Erythroblast (primary cell): ENCODE measurements around the gene ARHGAP26.
"Not testable (repeated sequence)": the region's sequence is repeated elsewhere in the genome, so short reads cannot be mapped to it uniquely, and the experiment has no call there.

ENCODE experiments used
- DNase-seq, 2 experiments: peaks; one replicate each; lab custom pipeline; 2025; lab: John Stamatoyannopoulos, UW
- GATA1 ChIP-seq: IDR thresholded peaks from 2 replicates; pipeline ENCODE4 v1.6.1; 2011; ENCODE audit warnings: low read depth, mild to moderate bottlenecking, control low read depth, low read length, moderate library complexity
- POLR2A ChIP-seq: IDR thresholded peaks from 2 replicates; pipeline ENCODE4 v1.6.1; 2011; ENCODE audit warnings: mild to moderate bottlenecking, low read length

ARHGAP26 gene

DNA sequence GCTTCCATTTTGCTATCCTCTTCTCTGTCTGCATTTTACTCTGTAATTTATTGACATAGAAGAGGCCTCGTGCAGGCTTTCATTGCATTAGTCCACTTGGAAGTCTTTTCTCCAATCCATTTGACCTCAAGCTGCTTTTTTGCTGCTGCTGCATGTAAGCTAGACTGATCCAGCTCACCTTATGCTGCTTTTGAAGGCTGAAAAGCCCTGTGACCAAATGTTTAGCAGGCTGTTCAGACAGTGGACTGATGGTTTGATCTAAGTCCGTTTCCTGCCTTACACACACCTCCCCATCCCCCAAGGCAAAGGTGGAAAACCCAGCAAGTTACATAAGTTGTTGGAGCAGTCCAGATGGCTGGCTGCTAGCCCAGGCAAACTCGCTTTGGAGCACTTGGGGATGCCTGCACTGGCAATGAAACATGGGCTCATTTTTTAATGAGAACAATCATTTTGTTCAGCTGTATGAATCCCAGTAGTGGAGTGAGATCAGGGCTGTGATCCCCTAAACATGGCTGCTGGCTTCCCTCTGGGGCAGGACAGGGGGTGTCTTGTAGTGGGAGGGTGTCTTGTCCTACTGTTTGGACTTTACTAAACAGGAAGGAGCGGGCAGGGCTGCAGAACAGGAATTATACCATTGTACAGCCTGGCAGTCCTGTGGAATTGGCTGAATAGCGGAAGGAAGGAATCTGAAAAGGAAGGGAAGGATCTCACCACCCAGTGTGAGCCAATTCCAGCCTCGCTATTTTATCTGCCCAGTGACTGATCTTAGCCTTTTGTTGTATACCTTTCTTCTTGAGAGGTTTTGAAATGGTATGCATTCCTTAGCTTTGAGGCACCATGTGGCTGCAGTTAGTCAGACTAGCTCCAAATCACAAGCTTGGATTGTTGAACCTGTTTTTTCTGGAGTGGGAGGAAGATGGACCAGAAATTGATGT lies 212.0 kb downstream of the ARHGAP26 start:
- TF ChIP-seq GATA1 (no peak), POLR2A (no peak)
- no peak for DNase-seq

- no peak for DNase-seq
- TF ChIP-seq GATA1 (no peak), POLR2A (no peak)
Measured at GRCh38 chr5:142982821-142983200, 212.6 kb downstream of the ARHGAP26 start.

DNA sequence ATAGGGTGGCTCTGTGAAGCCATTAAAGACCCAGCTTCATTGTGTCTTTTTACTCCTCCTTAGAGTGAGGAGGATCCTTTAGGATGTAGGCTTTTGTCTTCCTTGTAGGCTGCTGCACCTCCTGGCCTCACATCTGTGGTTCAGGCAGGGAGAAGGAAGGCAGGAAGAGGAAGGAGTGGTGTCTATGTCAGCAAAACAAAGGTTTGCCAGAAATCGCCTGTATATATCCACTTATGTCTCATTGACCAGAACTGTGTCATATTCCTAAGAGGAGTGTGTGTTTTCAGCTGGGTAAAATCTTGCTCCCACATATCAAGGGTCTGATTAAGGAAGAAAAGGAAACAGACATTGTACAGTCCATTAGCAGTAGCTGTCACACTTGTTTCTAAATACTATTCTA lies 213.8 kb downstream of the ARHGAP26 start:
- TF ChIP-seq GATA1 (no peak), POLR2A (no peak)
- DNase-seq: no peak

- no peak for DNase-seq
- no peak for TF ChIP-seq GATA1
- no peak for TF ChIP-seq POLR2A
Measured at GRCh38 chr5:142984525-142984924, 214.3 kb downstream of the ARHGAP26 start.

DNA sequence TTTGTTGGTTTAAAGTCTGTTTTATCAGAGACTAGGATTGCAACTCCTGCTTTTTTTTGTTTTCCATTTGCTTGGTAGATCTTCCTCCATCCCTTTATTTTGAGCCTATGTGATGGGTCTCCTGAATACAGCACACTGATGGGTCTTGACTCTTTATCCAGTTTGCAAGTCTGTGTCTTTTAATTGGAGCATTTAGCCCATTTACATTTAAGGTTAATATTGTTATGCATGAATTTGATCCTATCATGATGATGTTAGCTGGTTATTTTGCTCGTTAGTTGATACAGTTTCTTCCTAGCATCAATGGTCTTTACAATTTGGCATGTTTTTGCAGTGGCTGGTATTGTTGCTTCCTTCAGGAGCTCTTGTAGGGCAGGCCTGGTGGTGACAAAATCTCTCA lies 219.1 kb downstream of the ARHGAP26 start:
- DNase-seq: not testable (repeated sequence)

- DNase-seq: not testable (repeated sequence)
Measured at GRCh38 chr5:142990073-142990472, 219.9 kb downstream of the ARHGAP26 start.

GRCh38 chr5:142994218-142994617 lies 224.0 kb downstream of the ARHGAP26 start:
- no peak for DNase-seq
- TF ChIP-seq GATA1 (no peak), POLR2A (no peak)

DNA sequence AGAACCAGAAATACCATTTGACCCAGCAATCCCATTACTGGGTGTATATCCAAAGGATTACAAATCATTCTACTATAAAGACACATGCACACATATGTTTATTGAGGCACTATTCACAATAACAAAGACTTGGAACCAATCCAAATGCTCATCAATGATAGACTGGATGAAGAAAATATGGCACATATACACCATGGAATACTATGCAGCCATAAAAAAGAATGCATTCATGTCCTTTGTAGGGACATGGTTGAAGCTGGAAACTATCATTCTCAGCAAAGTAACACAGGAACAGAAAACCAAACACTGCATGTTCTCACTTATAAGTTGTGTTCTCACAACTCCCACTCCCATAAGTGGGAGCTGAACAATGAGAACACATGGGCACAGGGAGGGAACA lies 225.4 kb downstream of the ARHGAP26 start:
- not testable (repeated sequence) for DNase-seq

DNA sequence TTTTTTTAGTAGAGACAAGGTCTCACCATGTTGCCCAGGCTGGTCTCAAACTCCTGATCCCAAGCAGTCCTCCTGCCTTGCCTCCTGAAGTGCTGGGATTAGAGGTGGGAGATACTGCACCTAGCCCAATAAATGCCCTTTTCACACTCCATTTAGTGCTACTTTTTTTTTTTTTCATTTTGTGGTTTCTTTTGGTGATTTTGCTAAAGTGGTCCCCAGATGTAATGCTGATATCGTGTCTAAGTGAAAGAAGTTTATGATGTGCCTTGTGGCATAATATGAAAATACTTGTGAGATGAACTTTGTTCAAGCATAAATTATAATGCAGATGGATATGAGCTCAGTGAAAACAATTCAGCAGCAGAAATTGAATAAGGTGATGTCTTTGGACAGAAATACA lies 227.4 kb downstream of the ARHGAP26 start:
- TF ChIP-seq POLR2A (no peak), GATA1 (no peak)
- no peak for DNase-seq

- no peak for DNase-seq
- no peak for TF ChIP-seq POLR2A
- no peak for TF ChIP-seq GATA1
Measured at GRCh38 chr5:142998316-142999020, 228.3 kb downstream of the ARHGAP26 start.

GRCh38 chr5:143000551-143000950 lies 230.4 kb downstream of the ARHGAP26 start:
- not testable (repeated sequence) for DNase-seq

DNA sequence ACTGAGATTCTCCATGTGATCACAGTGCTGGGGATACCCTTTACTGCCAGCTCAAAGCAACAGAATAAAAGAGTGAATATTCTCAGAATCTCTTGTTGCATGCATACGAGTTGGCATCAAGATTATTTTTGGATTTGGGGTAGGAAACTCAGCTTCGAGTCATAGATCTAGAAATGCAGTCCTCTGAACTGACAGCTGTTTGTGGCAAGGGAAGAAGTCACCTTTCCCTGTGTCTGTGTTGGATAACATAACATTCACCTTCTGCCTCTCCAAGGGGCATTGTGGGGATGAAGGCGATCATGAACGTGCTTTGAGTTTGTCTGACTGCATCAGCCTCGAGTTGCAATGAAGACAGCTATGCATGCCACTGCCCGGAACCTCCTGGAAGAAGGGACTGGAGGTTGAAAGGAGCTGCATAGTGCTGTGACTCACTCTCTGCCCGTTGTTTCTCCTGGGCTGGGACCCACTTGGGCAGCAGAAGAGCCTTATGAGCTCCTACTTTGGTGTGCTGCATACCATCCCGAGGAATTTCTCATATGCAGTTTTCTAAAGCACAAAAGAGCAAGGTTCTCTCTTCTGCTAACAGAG lies 231.7 kb downstream of the ARHGAP26 start:
- DNase-seq: no peak
- no peak for TF ChIP-seq POLR2A
- no peak for TF ChIP-seq GATA1

GRCh38 chr5:143002459-143003327 lies 232.5 kb downstream of the ARHGAP26 start:
- no peak for TF ChIP-seq GATA1
- TF ChIP-seq POLR2A: no peak
- peak; percentile 26 to 42 for DNase-seq

DNA sequence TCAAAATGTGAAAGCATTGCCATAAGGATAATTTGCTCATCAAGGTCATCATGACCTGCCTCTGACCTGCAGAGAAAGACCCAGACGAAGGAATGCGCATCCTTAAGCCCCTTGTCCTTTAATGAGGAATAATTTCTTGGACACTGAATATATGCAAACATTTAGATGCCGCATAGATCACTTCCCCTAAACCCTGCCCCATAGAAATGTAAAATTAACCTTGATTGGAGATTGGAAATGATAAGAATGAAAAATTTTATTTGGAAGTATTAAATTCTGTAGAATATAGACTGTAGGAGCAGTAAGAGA lies 233.1 kb downstream of the ARHGAP26 start:
- no peak for TF ChIP-seq GATA1
- TF ChIP-seq POLR2A: no peak
- no peak for DNase-seq
